ENCODE results near the gene ATP5MC2. TPM values are rescaled to one million over a fixed set of nuclear protein-coding genes. Genes with fewer than 3 reads are reported as not detected.
A peak's percentile ranks its signal among the peaks of the same experiment; 100 is the strongest.

Gene ATP5MC2
- total RNA-seq, 1 donor from 2014 or later: 121 TPM

- FAIRE-seq: no peak
These were observed 51.4 kb downstream of the ATP5MC2 start for GRCh38 chr12:53624458-53624857.

GRCh38 chr12:53623548-53624385 lies 52.1 kb downstream of the ATP5MC2 start:
- no peaks in the 10 kb centered on the region for H3K27me3 ChIP-seq (ENCODE audit: control insufficient read depth, insufficient read depth, low read length)
- peak overlapping the region; percentile 62 for H3K4me3 ChIP-seq (ENCODE audit: low read depth, low read length)
- no peak for TF ChIP-seq CTCF (IDR thresholded peaks at IDR 0.05; ENCODE audit: insufficient read depth, low read length, severe bottlenecking)
- DNase-seq (ENCODE audit: low read depth): peak; percentile 56
- H3K36me3 ChIP-seq (ENCODE audit: control insufficient read depth, insufficient read depth, low read length): no peaks in the 10 kb centered on the region
- FAIRE-seq: no peak

More at GRCh38 chr12:53624458-53624857, 51.4 kb downstream of the ATP5MC2 start:
- DNase-seq (ENCODE audit: low read depth): peak; percentile 48
- H3K27me3 ChIP-seq (ENCODE audit: control insufficient read depth, insufficient read depth, low read length): no peaks in the 10 kb centered on the region
- peak overlapping the region; percentile 62 for H3K4me3 ChIP-seq (ENCODE audit: low read depth, low read length)
- H3K36me3 ChIP-seq (ENCODE audit: control insufficient read depth, insufficient read depth, low read length): no peaks in the 10 kb centered on the region
- no peak for TF ChIP-seq CTCF (IDR thresholded peaks at IDR 0.05; ENCODE audit: insufficient read depth, low read length, severe bottlenecking)

- no peak for TF ChIP-seq CTCF (IDR thresholded peaks at IDR 0.05; ENCODE audit: insufficient read depth, low read length, severe bottlenecking)
- DNase-seq (ENCODE audit: low read depth) (no peak), FAIRE-seq (no peak)
- Histone ChIP-seq H3K4me3 (ENCODE audit: low read depth, low read length) (no peak overlapping the region), H3K27me3 (ENCODE audit: control insufficient read depth, insufficient read depth, low read length) (no peaks in the 10 kb centered on the region), H3K36me3 (ENCODE audit: control insufficient read depth, insufficient read depth, low read length) (no peaks in the 10 kb centered on the region)
These were observed 53.2 kb downstream of the ATP5MC2 start for GRCh38 chr12:53622724-53623123.

GRCh38 chr12:53618275-53618674 lies 57.6 kb downstream of the ATP5MC2 start:
- FAIRE-seq: no peak
- H3K4me3 ChIP-seq (ENCODE audit: low read depth, low read length): no peak overlapping the region
- TF ChIP-seq CTCF (IDR thresholded peaks at IDR 0.05; ENCODE audit: insufficient read depth, low read length, severe bottlenecking): no peak

GRCh38 chr12:53617700-53618099 lies 58.2 kb downstream of the ATP5MC2 start:
- Histone ChIP-seq H3K4me3 (ENCODE audit: low read depth, low read length) (no peak overlapping the region), H3K36me3 (ENCODE audit: control insufficient read depth, insufficient read depth, low read length) (peaks cover 1% of the 10 kb centered on the region), H3K27me3 (ENCODE audit: control insufficient read depth, insufficient read depth, low read length) (no peaks in the 10 kb centered on the region)
- DNase-seq (ENCODE audit: low read depth) (no peak), FAIRE-seq (no peak)
- TF ChIP-seq CTCF (IDR thresholded peaks at IDR 0.05; ENCODE audit: insufficient read depth, low read length, severe bottlenecking): no peak

More at GRCh38 chr12:53618275-53618674, 57.6 kb downstream of the ATP5MC2 start:
- Histone ChIP-seq H3K27me3 (ENCODE audit: control insufficient read depth, insufficient read depth, low read length) (no peaks in the 10 kb centered on the region), H3K36me3 (ENCODE audit: control insufficient read depth, insufficient read depth, low read length) (peaks cover 1% of the 10 kb centered on the region)
- no peak for DNase-seq (ENCODE audit: low read depth)

Data from bronchial epithelial cell (primary cell).